ENCODE results near the gene XCR1. TPM values are rescaled to one million over a fixed set of nuclear protein-coding genes. Genes with fewer than 3 reads are reported as not detected.

Gene XCR1
- total and polyA plus RNA-seq, 7 donors, result under 0.01 to 3.5 TPM; not detected in 5

GRCh38 chr3:45994419-45995235 is 32.7 kb downstream of the XCR1 start:
- H3K27me3 ChIP-seq, result no peaks in the 10 kb centered on the region
- peak overlapping the region; percentile 91 to 98 (median 95) for H3K27ac ChIP-seq
- H3K36me3 ChIP-seq, result no peaks in the 10 kb centered on the region
- no peak for DNase-seq
- peak overlapping the region; percentile 81 to 99 (median 92) for H3K4me3 ChIP-seq
- H3K4me1 ChIP-seq, result peaks cover 0 to 56% (median 50%) of the 10 kb centered on the region in 4 donors
- intact Hi-C loops (cut with DNase I), result loop anchor here (5.0 kb wide), 1 partner anchor 83 kb away; no protein-coding TSS in a partner anchor
- 6 to 10% methylated on average over 16 of the region's 16 CpGs for WGBS, 2 donors
- TF ChIP-seq EP300 (IDR thresholded peaks at IDR 0.05) (no peak), POLR2A (IDR thresholded peaks at IDR 0.05) (no peak), CTCF (IDR thresholded peaks at IDR 0.05) (no peak), POLR2AphosphoS5 (IDR thresholded peaks at IDR 0.05) (no peak)
- H3K9me3 ChIP-seq, result no peaks in the 10 kb centered on the region

- no peak for TF ChIP-seq POLR2A (IDR thresholded peaks at IDR 0.05)
- no peak for TF ChIP-seq EP300 (IDR thresholded peaks at IDR 0.05)
- TF ChIP-seq CTCF (IDR thresholded peaks at IDR 0.05), result no peak
- TF ChIP-seq POLR2AphosphoS5 (IDR thresholded peaks at IDR 0.05), result no peak
- H3K27me3 ChIP-seq, result no peaks in the 10 kb centered on the region
- WGBS, 2 donors, result 60 to 70% methylated on average over 3 of the region's 3 CpGs
- peaks cover 0 to 67% (median 61%) of the 10 kb centered on the region in 4 donors for H3K4me1 ChIP-seq
- peak overlapping the region; percentile 91 to 98 (median 95) for H3K27ac ChIP-seq
- no peak overlapping the region for H3K4me3 ChIP-seq
- intact Hi-C loops (cut with DNase I), result no loop called here
- H3K36me3 ChIP-seq, result no peaks in the 10 kb centered on the region
- no peaks in the 10 kb centered on the region for H3K9me3 ChIP-seq
- DNase-seq, result no peak
Observed at GRCh38 chr3:45993421-45994027, 33.8 kb downstream of the XCR1 start.

- no peak for DNase-seq
- intact Hi-C loops (cut with DNase I), result no loop called here
- TF ChIP-seq POLR2A (IDR thresholded peaks at IDR 0.05) (no peak), POLR2AphosphoS5 (IDR thresholded peaks at IDR 0.05) (no peak), CTCF (IDR thresholded peaks at IDR 0.05) (no peak)
- peaks cover 0 to 74% (median 68%) of the 10 kb centered on the region in 4 donors for H3K4me1 ChIP-seq
- no peaks in the 10 kb centered on the region for H3K9me3 ChIP-seq
- no peak overlapping the region for H3K4me3 ChIP-seq
- 72 to 84% methylated on average over 2 of the region's 2 CpGs for WGBS, 2 donors
- H3K27ac ChIP-seq, result peak overlapping the region; percentile 91 to 98 (median 95)
- no peaks in the 10 kb centered on the region for H3K36me3 ChIP-seq
- no peaks in the 10 kb centered on the region for H3K27me3 ChIP-seq
Observed at GRCh38 chr3:45992821-45993221, 34.5 kb downstream of the XCR1 start.

GRCh38 chr3:45992133-45992729 is 35.1 kb downstream of the XCR1 start:
- H3K27ac ChIP-seq, result peak overlapping the region; percentile 91 to 98 (median 95)
- peaks cover 0 to 80% (median 74%) of the 10 kb centered on the region in 4 donors for H3K4me1 ChIP-seq
- peak; percentile 66 for DNase-seq
- H3K4me3 ChIP-seq, result no peak overlapping the region
- intact Hi-C loops (cut with DNase I), result no loop called here
- TF ChIP-seq POLR2A (IDR thresholded peaks at IDR 0.05) (no peak), CTCF (IDR thresholded peaks at IDR 0.05) (no peak), EP300 (IDR thresholded peaks at IDR 0.05) (peak in 1 of 4 donors; percentile 28), POLR2AphosphoS5 (IDR thresholded peaks at IDR 0.05) (peak in 2 of 4 donors; percentile 10 to 42)
- H3K36me3 ChIP-seq, result no peaks in the 10 kb centered on the region
- H3K9me3 ChIP-seq, result no peaks in the 10 kb centered on the region
- H3K27me3 ChIP-seq, result no peaks in the 10 kb centered on the region
- WGBS, 2 donors, result 78 to 85% methylated on average over 2 of the region's 2 CpGs

All from sigmoid colon (tissue), 7 donors.